Calu3 (cell line): ENCODE data around the gene ANO9. TPM values are rescaled to one million over a fixed set of nuclear protein-coding genes. Genes with fewer than 3 reads are reported as not detected.

Experiments used
- BruUV-seq: library from RNA; stranded (reverse); fragments of 400-500 nt; replicated peaks from 2 replicates; lab custom pipeline; 2021; lab: Mats Ljungman, UMichigan
- CTCF ChIA-PET: fragments of 300-600 bp; sonication (Branson Sonifier 250); formaldehyde crosslinking; loops from one replicate; lab custom pipeline; 2022; ENCODE audit warnings: antibody characterized with exemption; lab: Charles Lee
- DNase-seq: peaks from one replicate; pipeline ENCODE4 v3.0.0; 2022
- H3K27ac Mint-ChIP-seq: one replicate; pipeline ENCODE4 v1.8.0; 2022; ENCODE audit warnings: mixed read lengths; ENCODE audit not compliant: unreplicated experiment
- H3K27me3 Mint-ChIP-seq: one replicate; pipeline ENCODE4 v1.8.0; 2022; ENCODE audit warnings: mixed read lengths; ENCODE audit not compliant: unreplicated experiment
- H3K36me3 Mint-ChIP-seq: one replicate; pipeline ENCODE4 v1.8.0; 2022; ENCODE audit warnings: mild to moderate bottlenecking, moderate library complexity, mixed read lengths; ENCODE audit not compliant: insufficient read depth, unreplicated experiment
- H3K4me1 Mint-ChIP-seq: one replicate; pipeline ENCODE4 v1.8.0; 2022; ENCODE audit warnings: mild to moderate bottlenecking, low read depth, mixed read lengths; ENCODE audit not compliant: unreplicated experiment
- H3K4me3 Mint-ChIP-seq: one replicate; pipeline ENCODE4 v1.8.0; 2022; ENCODE audit warnings: mild to moderate bottlenecking, low read depth, moderate library complexity, mixed read lengths; ENCODE audit not compliant: unreplicated experiment
- H3K9me3 Mint-ChIP-seq: one replicate; pipeline ENCODE4 v1.8.0; 2022; ENCODE audit warnings: low read depth, mixed read lengths; ENCODE audit not compliant: unreplicated experiment
- intact Hi-C: fragments of 100-400 bp; cut with micrococcal nuclease; formaldehyde crosslinking; loops from one replicate; pipeline ENCODE4 v1.10.0; 2022; ENCODE audit not compliant: unreplicated experiment
- total RNA-seq: library from RNA; stranded (reverse); gene quantifications from 2 replicates; pipeline ENCODE4 v1.2.3, GENCODE V29; 2022
- TF ChIP-seq, protein P1 (sequence below): fragments of 200-600 bp; IDR thresholded peaks from one replicate; pipeline ENCODE4 v1.8.0; 2022; ENCODE audit warnings: antibody characterized with exemption; ENCODE audit not compliant: unreplicated experiment

ANO9 gene
- total RNA-seq, 1 experiment from 2014 or later = 27.2 TPM

DNA sequence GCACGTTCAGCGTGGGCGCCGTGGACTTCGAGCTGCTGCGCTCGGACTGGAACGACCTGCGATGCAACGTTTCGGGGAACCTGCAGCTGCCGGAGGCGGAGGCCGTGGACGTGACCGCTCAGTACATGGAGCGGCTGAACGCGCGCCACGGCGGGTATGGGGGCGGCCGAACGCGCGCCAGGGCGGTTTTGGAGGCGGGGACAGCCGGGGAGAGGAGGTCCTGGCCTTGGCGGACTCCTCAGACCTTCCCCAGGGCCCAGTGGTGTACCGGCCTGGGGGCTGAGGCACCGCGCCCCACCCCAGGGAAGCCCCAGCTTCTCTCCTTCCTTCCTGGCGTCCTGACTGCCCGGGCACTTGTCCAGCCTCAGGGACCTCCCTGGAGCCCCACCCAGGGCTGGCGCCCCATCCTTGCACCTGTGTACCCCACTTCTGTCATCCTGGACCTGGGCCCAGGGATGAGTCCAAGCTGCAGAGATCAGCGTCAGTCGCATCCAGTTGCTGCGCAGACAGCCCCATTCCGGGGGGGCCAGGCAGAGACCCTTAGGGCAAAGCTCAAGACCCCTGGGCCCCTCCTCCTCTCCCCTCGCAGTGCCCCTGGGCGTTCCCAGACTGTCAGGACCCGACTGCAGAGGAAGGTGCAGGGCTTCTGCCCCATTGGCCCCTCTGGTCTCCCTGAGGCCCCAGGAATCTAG is 64.5 kb downstream of the ANO9 start:
- no peak overlapping the region for H3K27ac Mint-ChIP-seq
- no TSS peak for BruUV-seq

DNA sequence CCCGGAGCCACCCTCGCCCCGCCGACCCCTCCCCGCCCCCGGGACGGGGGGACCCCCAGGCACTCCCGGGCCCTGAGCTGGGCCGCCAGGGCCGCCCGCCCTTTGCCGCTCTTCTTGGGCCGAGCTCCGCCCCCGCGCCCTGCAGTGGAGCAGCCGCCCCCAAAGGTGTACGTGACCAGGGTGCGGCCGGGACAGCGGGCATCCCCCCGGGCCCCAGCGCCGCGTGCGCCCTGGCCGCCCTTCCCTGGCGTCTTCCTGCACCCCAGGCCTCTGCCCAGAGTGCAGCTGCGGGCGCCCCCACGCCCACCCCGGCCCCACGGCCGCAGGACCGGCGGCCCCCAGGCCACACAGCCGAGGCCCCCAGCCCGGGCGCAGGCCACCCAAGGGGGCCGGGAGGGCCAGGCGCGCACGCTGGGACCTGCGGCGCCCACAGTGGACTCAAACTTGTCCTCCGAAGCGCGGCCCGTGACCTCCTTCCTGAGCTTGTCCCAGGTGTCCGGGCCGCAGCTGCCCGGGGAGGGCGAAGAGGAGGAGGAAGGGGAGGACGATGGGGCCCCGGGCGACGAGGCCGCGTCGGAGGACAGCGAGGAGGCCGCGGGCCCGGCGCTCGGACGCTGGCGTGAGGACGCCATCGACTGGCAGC is 65.2 kb downstream of the ANO9 start:
- CTCF ChIA-PET = no interaction called here
- H3K27ac Mint-ChIP-seq = no peak overlapping the region
- no peak for DNase-seq
- intact Hi-C loops = no loop called here
- no peaks in the 10 kb centered on the region for H3K36me3 Mint-ChIP-seq
- BruUV-seq = no TSS peak
- H3K9me3 Mint-ChIP-seq = no peaks in the 10 kb centered on the region
- peaks cover 9% of the 10 kb centered on the region for H3K4me1 Mint-ChIP-seq
- H3K27me3 Mint-ChIP-seq = peaks cover 43% of the 10 kb centered on the region
- TF ChIP-seq, protein P1, sequence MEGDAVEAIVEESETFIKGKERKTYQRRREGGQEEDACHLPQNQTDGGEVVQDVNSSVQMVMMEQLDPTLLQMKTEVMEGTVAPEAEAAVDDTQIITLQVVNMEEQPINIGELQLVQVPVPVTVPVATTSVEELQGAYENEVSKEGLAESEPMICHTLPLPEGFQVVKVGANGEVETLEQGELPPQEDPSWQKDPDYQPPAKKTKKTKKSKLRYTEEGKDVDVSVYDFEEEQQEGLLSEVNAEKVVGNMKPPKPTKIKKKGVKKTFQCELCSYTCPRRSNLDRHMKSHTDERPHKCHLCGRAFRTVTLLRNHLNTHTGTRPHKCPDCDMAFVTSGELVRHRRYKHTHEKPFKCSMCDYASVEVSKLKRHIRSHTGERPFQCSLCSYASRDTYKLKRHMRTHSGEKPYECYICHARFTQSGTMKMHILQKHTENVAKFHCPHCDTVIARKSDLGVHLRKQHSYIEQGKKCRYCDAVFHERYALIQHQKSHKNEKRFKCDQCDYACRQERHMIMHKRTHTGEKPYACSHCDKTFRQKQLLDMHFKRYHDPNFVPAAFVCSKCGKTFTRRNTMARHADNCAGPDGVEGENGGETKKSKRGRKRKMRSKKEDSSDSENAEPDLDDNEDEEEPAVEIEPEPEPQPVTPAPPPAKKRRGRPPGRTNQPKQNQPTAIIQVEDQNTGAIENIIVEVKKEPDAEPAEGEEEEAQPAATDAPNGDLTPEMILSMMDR = no peak
- no peak overlapping the region for H3K4me3 Mint-ChIP-seq

More for the DNA sequence above, 64.5 kb downstream of the ANO9 start:
- TF ChIP-seq, protein P1 = no peak
- H3K9me3 Mint-ChIP-seq = no peaks in the 10 kb centered on the region
- H3K4me3 Mint-ChIP-seq = no peak overlapping the region
- CTCF ChIA-PET = no interaction called here
- no peaks in the 10 kb centered on the region for H3K36me3 Mint-ChIP-seq
- peaks cover 9% of the 10 kb centered on the region for H3K4me1 Mint-ChIP-seq
- H3K27me3 Mint-ChIP-seq = peaks cover 42% of the 10 kb centered on the region
- intact Hi-C loops = no loop called here
- DNase-seq = no peak

- DNase-seq = no peak
- no peaks in the 10 kb centered on the region for H3K9me3 Mint-ChIP-seq
- H3K4me3 Mint-ChIP-seq = no peak overlapping the region
- TF ChIP-seq, protein P1 = no peak
- CTCF ChIA-PET = interaction anchor here (0.5 kb wide), 1 partner anchor 15 kb away, joined by 7 read pairs; no protein-coding TSS in a partner anchor
- BruUV-seq = no TSS peak
- H3K27me3 Mint-ChIP-seq = peaks cover 56% of the 10 kb centered on the region
- H3K36me3 Mint-ChIP-seq = peaks cover 8% of the 10 kb centered on the region
- no peak overlapping the region for H3K27ac Mint-ChIP-seq
- intact Hi-C loops = no loop called here
- H3K4me1 Mint-ChIP-seq = peaks cover 9% of the 10 kb centered on the region
These were observed 66.5 kb downstream of the ANO9 start for GRCh38 chr11:375065-376025.
